ENCODE results near the gene ZNF462.

GRCh38 chr9:106869028-106869427 lies 6.1 kb downstream of the ZNF462 start:
- no peak for TF ChIP-seq POLR2A (IDR thresholded peaks at IDR 0.05)
- TF ChIP-seq, protein P1, sequence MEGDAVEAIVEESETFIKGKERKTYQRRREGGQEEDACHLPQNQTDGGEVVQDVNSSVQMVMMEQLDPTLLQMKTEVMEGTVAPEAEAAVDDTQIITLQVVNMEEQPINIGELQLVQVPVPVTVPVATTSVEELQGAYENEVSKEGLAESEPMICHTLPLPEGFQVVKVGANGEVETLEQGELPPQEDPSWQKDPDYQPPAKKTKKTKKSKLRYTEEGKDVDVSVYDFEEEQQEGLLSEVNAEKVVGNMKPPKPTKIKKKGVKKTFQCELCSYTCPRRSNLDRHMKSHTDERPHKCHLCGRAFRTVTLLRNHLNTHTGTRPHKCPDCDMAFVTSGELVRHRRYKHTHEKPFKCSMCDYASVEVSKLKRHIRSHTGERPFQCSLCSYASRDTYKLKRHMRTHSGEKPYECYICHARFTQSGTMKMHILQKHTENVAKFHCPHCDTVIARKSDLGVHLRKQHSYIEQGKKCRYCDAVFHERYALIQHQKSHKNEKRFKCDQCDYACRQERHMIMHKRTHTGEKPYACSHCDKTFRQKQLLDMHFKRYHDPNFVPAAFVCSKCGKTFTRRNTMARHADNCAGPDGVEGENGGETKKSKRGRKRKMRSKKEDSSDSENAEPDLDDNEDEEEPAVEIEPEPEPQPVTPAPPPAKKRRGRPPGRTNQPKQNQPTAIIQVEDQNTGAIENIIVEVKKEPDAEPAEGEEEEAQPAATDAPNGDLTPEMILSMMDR (IDR thresholded peaks at IDR 0.05) = no peak
